ENCODE results near the gene CPLX1. TPM values are rescaled to one million over a fixed set of nuclear protein-coding genes. Genes with fewer than 3 reads are reported as not detected.
"Not testable (repeated sequence)": the region's sequence is repeated elsewhere in the genome, so short reads cannot be mapped to it uniquely, and the experiment has no call there.

Gene CPLX1
- total RNA-seq, 4 donors from 2014 or later = 0.38 to 0.44 TPM; not detected in 2

- Histone ChIP-seq H3K27ac (no peak overlapping the region), H3K9me3 (no peaks in the 10 kb centered on the region), H3K27me3 (no peaks in the 10 kb centered on the region), H3K4me3 (no peak overlapping the region), H3K36me3 (peaks cover 74% of the 10 kb centered on the region), H3K4me1 (peaks cover 11% of the 10 kb centered on the region)
- WGBS = 81% methylated on average over 22 of the region's 23 CpGs
- no peak for TF ChIP-seq EP300 (IDR thresholded peaks at IDR 0.05)
- TF ChIP-seq POLR2A (IDR thresholded peaks at IDR 0.05) = no peak
- TF ChIP-seq POLR2AphosphoS5 (IDR thresholded peaks at IDR 0.05) = no peak
- no peak for TF ChIP-seq CTCF (IDR thresholded peaks at IDR 0.05)
- no peak for DNase-seq (ENCODE audit: low spot score in 2 of 2)
These were observed 62.6 kb downstream of the CPLX1 start for GRCh38 chr4:763191-763810.

GRCh38 chr4:762211-763190 lies 63.4 kb downstream of the CPLX1 start:
- H3K9me3 ChIP-seq = no peaks in the 10 kb centered on the region
- TF ChIP-seq POLR2A (IDR thresholded peaks at IDR 0.05) (no peak), CTCF (IDR thresholded peaks at IDR 0.05) (no peak), EP300 (IDR thresholded peaks at IDR 0.05) (no peak), POLR2AphosphoS5 (IDR thresholded peaks at IDR 0.05) (no peak)
- peaks cover 72% of the 10 kb centered on the region for H3K36me3 ChIP-seq
- no peak for DNase-seq (ENCODE audit: low spot score in 2 of 2)
- H3K4me3 ChIP-seq = no peak overlapping the region
- H3K27me3 ChIP-seq = no peaks in the 10 kb centered on the region
- peaks cover 11% of the 10 kb centered on the region for H3K4me1 ChIP-seq
- WGBS = 87% methylated on average over 24 of the region's 24 CpGs
- H3K27ac ChIP-seq = no peak overlapping the region

GRCh38 chr4:761739-762138 lies 64.2 kb downstream of the CPLX1 start:
- TF ChIP-seq POLR2A (IDR thresholded peaks at IDR 0.05) = no peak
- TF ChIP-seq POLR2AphosphoS5 (IDR thresholded peaks at IDR 0.05) = no peak
- TF ChIP-seq EP300 (IDR thresholded peaks at IDR 0.05) = no peak
- TF ChIP-seq CTCF (IDR thresholded peaks at IDR 0.05) = no peak
- H3K27ac ChIP-seq = no peak overlapping the region
- no peak for DNase-seq (ENCODE audit: low spot score in 2 of 2)
- no peak overlapping the region for H3K4me3 ChIP-seq
- WGBS = 95% methylated on average over 14 of the region's 14 CpGs
- peaks cover 11% of the 10 kb centered on the region for H3K4me1 ChIP-seq
- peaks cover 71% of the 10 kb centered on the region for H3K36me3 ChIP-seq
- H3K27me3 ChIP-seq = no peaks in the 10 kb centered on the region
- no peaks in the 10 kb centered on the region for H3K9me3 ChIP-seq

GRCh38 chr4:761086-761485 lies 64.8 kb downstream of the CPLX1 start:
- Histone ChIP-seq H3K9me3 (no peaks in the 10 kb centered on the region), H3K36me3 (peaks cover 67% of the 10 kb centered on the region), H3K27me3 (no peaks in the 10 kb centered on the region), H3K27ac (no peak overlapping the region), H3K4me1 (peaks cover 10% of the 10 kb centered on the region), H3K4me3 (no peak overlapping the region)
- DNase-seq (ENCODE audit: low spot score in 2 of 2) = no peak
- no peak for TF ChIP-seq POLR2A (IDR thresholded peaks at IDR 0.05)
- no peak for TF ChIP-seq EP300 (IDR thresholded peaks at IDR 0.05)
- TF ChIP-seq POLR2AphosphoS5 (IDR thresholded peaks at IDR 0.05) = no peak
- TF ChIP-seq CTCF (IDR thresholded peaks at IDR 0.05) = no peak
- WGBS = 91% methylated on average over 14 of the region's 14 CpGs

- 93% methylated on average over 20 of the region's 21 CpGs for WGBS
- H3K4me3 ChIP-seq = no peak overlapping the region
- peaks cover 63% of the 10 kb centered on the region for H3K36me3 ChIP-seq
- H3K27ac ChIP-seq = no peak overlapping the region
- H3K4me1 ChIP-seq = peaks cover 5% of the 10 kb centered on the region
- no peaks in the 10 kb centered on the region for H3K27me3 ChIP-seq
- H3K9me3 ChIP-seq = no peaks in the 10 kb centered on the region
- no peak for DNase-seq (ENCODE audit: low spot score in 2 of 2)
- TF ChIP-seq POLR2A (IDR thresholded peaks at IDR 0.05) (no peak), EP300 (IDR thresholded peaks at IDR 0.05) (no peak), POLR2AphosphoS5 (IDR thresholded peaks at IDR 0.05) (no peak), CTCF (IDR thresholded peaks at IDR 0.05) (no peak)
These were observed 65.3 kb downstream of the CPLX1 start for GRCh38 chr4:760616-761015.

GRCh38 chr4:759810-760209 lies 66.1 kb downstream of the CPLX1 start:
- WGBS = 89% methylated on average over 18 of the region's 24 CpGs
- H3K27me3 ChIP-seq; H3K27ac ChIP-seq; H3K4me3 ChIP-seq; DNase-seq (ENCODE audit: low spot score in 2 of 2); H3K9me3 ChIP-seq; H3K4me1 ChIP-seq: not testable (repeated sequence)
- H3K36me3 ChIP-seq = peaks cover 66% of the 10 kb centered on the region
